H1 (cell line): ENCODE results near the gene GNG12. TPM values are rescaled to one million over a fixed set of nuclear protein-coding genes. Genes with fewer than 3 reads are reported as not detected.

ENCODE experiments used
- CTCF ChIA-PET: fragments of 300-600 bp; sonication (Branson Sonifier 250); formaldehyde crosslinking; loops from one replicate; lab custom pipeline; 2021; ENCODE audit not compliant: partially characterized antibody; lab: Charles Lee
- POLR2A ChIA-PET: fragments of 300-600 bp; sonication (Branson Sonifier 250); formaldehyde crosslinking; loops from one replicate; lab custom pipeline; 2021; ENCODE audit warnings: inconsistent platforms; ENCODE audit not compliant: partially characterized antibody; lab: Charles Lee
- DNase-seq, 2 experiments: peaks; one replicate each; pipeline versions ENCODE4 v3.0.0 to v3.0.0-alpha.2; 2010 to 2022; ENCODE audit warnings: low spot score in 2 of 2, low read depth in 1 of 2, mixed read lengths in 1 of 2
- FAIRE-seq: peaks from 2 replicates; lab custom pipeline; 2011; peaks lifted over from hg19 to GRCh38; lab: Jason Lieb, UNC
- H2AFZ ChIP-seq: 2 replicates; pipeline ENCODE4 v1.8.1; 2012; ENCODE audit warnings: low read length, inconsistent platforms
- H2AK5ac ChIP-seq: 2 replicates; pipeline ENCODE4 v1.6.1; 2013; ENCODE audit warnings: low read depth, low read length
- H2BK120ac ChIP-seq: replicated peaks from 2 replicates; pipeline ENCODE3; 2013; ENCODE audit warnings: low read depth, low read length, inconsistent platforms
- H2BK12ac ChIP-seq: 2 replicates; pipeline ENCODE4 v1.6.1; 2013; ENCODE audit warnings: low read depth, low read length
- H2BK15ac ChIP-seq: 2 replicates; pipeline ENCODE4 v1.6.1; 2013; ENCODE audit warnings: low read length
- H2BK20ac ChIP-seq: 2 replicates; pipeline ENCODE4 v1.6.1; 2013; ENCODE audit warnings: low read length
- H2BK5ac ChIP-seq: 2 replicates; pipeline ENCODE4 v1.6.1; 2013; ENCODE audit warnings: low read depth, low read length
- H3K14ac ChIP-seq: 2 replicates; pipeline ENCODE4 v1.6.1; 2013; ENCODE audit warnings: inconsistent platforms; ENCODE audit not compliant: insufficient read length
- H3K18ac ChIP-seq: 2 replicates; pipeline ENCODE4 v1.6.1; 2013; ENCODE audit warnings: low read length; ENCODE audit errors: extremely low read depth
- H3K23ac ChIP-seq: 2 replicates; pipeline ENCODE4 v1.6.1; 2013; ENCODE audit warnings: inconsistent platforms; ENCODE audit not compliant: insufficient read length
- H3K23me2 ChIP-seq: 2 replicates; pipeline ENCODE4 v1.6.1; 2013; ENCODE audit warnings: low read depth, low read length
- H3K27ac ChIP-seq: 2 replicates; pipeline ENCODE4 v1.6.1; 2011; ENCODE audit warnings: low read depth, low read length, inconsistent platforms
- H3K27me3 ChIP-seq, 4 experiments: replicated peaks in 1 of 4; 1 replicate in 1 of 4; 2 replicates in 3 of 4; pipeline versions ENCODE4 v1.6.1 to v1.8.1; 2011 to 2013; ENCODE audit warnings: low read length in 3 of 4, mild to moderate bottlenecking in 3 of 4, inconsistent platforms in 2 of 4, mixed read lengths in 2 of 4, moderate library complexity in 1 of 4; ENCODE audit not compliant: control insufficient read depth in 3 of 4, insufficient read depth in 3 of 4; ENCODE audit errors: extremely low read depth in 1 of 4
- H3K36me3 ChIP-seq, 4 experiments: 2 replicates each; pipeline versions ENCODE4 v1.6.1 to v1.8.1; 2011 to 2013; ENCODE audit warnings: mild to moderate bottlenecking in 4 of 4, low read length in 3 of 4, moderate library complexity in 2 of 4, control low read depth in 1 of 4, inconsistent platforms in 1 of 4; ENCODE audit not compliant: insufficient read depth in 4 of 4, control insufficient read depth in 2 of 4
- H3K4ac ChIP-seq: replicated peaks from 2 replicates; pipeline ENCODE3; 2013; ENCODE audit warnings: low read length, low read depth, mixed read lengths, inconsistent platforms; ENCODE audit not compliant: insufficient read length
- H3K4me1 ChIP-seq, 4 experiments: replicated peaks in 1 of 4; 1 replicate in 1 of 4; 2 replicates in 3 of 4; pipeline versions ENCODE4 v1.6.1 to v1.8.1; 2011 to 2013; ENCODE audit warnings: low read length in 3 of 4, inconsistent platforms in 2 of 4, mixed read lengths in 1 of 4; ENCODE audit not compliant: insufficient read depth in 4 of 4, control insufficient read depth in 3 of 4
- H3K4me2 ChIP-seq, 2 experiments: 2 replicates each; pipeline versions ENCODE4 v1.6.1 to v1.8.1; 2011 to 2013; ENCODE audit warnings: low read depth in 2 of 2, low read length in 2 of 2, control low read depth in 1 of 2, inconsistent platforms in 1 of 2, mild to moderate bottlenecking in 1 of 2; ENCODE audit not compliant: insufficient read depth in 1 of 2
- H3K4me3 ChIP-seq, 4 experiments: fragments of 200-600, 300-600 bp in 1 of 4; sonication (generic), shearing (Covaris generic), sonication (Bioruptor Twin) in 1 of 4; 2 replicates each; pipeline versions ENCODE4 v1.5.1 to v1.8.1; 2011 to 2016; ENCODE audit warnings: low read length in 4 of 4, low read depth in 3 of 4, control low read depth in 2 of 4, inconsistent platforms in 2 of 4, mild to moderate bottlenecking in 2 of 4, mixed read lengths in 1 of 4, moderate library complexity in 1 of 4; ENCODE audit not compliant: insufficient read depth in 2 of 4; ENCODE audit errors: extremely low read depth in 1 of 4
- H3K56ac ChIP-seq: replicated peaks from 2 replicates; pipeline ENCODE3; 2013; ENCODE audit warnings: low read depth, mild to moderate bottlenecking, mixed read lengths, low read length, inconsistent platforms; ENCODE audit not compliant: insufficient read length
- H3K79me1 ChIP-seq: 2 replicates; pipeline ENCODE4 v1.6.1; 2013; ENCODE audit warnings: low read depth, low read length, control low read depth
- H3K79me2 ChIP-seq, 2 experiments: 2 replicates each; pipeline versions ENCODE4 v1.6.1 to v1.8.1; 2012 to 2013; ENCODE audit warnings: low read length in 2 of 2, mild to moderate bottlenecking in 2 of 2, inconsistent platforms in 1 of 2; ENCODE audit not compliant: insufficient read depth in 2 of 2, control insufficient read depth in 1 of 2
- H3K9ac ChIP-seq, 4 experiments: replicated peaks in 1 of 4; 1 replicate in 1 of 4; 2 replicates in 3 of 4; pipeline versions ENCODE4 v1.6.1 to v1.8.1; 2011 to 2013; ENCODE audit warnings: low read depth in 3 of 4, low read length in 3 of 4, control low read depth in 2 of 4, mild to moderate bottlenecking in 2 of 4, moderate library complexity in 2 of 4, inconsistent platforms in 1 of 4; ENCODE audit errors: extremely low read depth in 1 of 4
- H3K9me3 ChIP-seq, 2 experiments: 2 replicates each; pipeline versions ENCODE4 v1.6.1 to v1.8.1; 2012 to 2013; ENCODE audit warnings: mild to moderate bottlenecking in 2 of 2, moderate library complexity in 2 of 2, control low read depth in 1 of 2, inconsistent platforms in 1 of 2, low read depth in 1 of 2, low read length in 1 of 2, mixed read lengths in 1 of 2; ENCODE audit not compliant: insufficient read depth in 2 of 2
- H4K20me1 ChIP-seq, 2 experiments: replicated peaks in 1 of 2; 2 replicates each; pipeline versions ENCODE3 to v1.8.1; 2011 to 2013; ENCODE audit warnings: inconsistent platforms in 2 of 2, low read length in 2 of 2, mild to moderate bottlenecking in 1 of 2; ENCODE audit not compliant: insufficient read depth in 2 of 2, control insufficient read depth in 1 of 2
- H4K5ac ChIP-seq: 2 replicates; pipeline ENCODE4 v1.6.1; 2013; ENCODE audit warnings: low read length, low read depth, mixed read lengths, inconsistent platforms; ENCODE audit not compliant: insufficient read length
- H4K8ac ChIP-seq: 2 replicates; pipeline ENCODE4 v1.8.0; 2013; ENCODE audit warnings: mild to moderate bottlenecking, moderate library complexity, low read length, inconsistent platforms; ENCODE audit not compliant: insufficient read depth; ENCODE audit errors: extremely low read depth
- H4K91ac ChIP-seq: replicated peaks from 2 replicates; pipeline ENCODE3; 2013; ENCODE audit warnings: low read length, mixed read lengths, inconsistent platforms; ENCODE audit not compliant: insufficient read length
- CTBP2 ChIP-seq: IDR thresholded peaks from 2 replicates; pipeline ENCODE4 v1.7.0; 2011; ENCODE audit warnings: borderline replicate concordance, mild to moderate bottlenecking, moderate library complexity, mixed read lengths, low read length; ENCODE audit not compliant: insufficient read depth, insufficient read length
- EGR1 ChIP-seq: IDR thresholded peaks from 2 replicates; pipeline ENCODE4 v1.6.1; 2011; ENCODE audit warnings: low read depth, low read length, borderline replicate concordance
- EP300 ChIP-seq, 2 experiments: IDR thresholded peaks; 1 replicate in 1 of 2; 2 replicates in 1 of 2; pipeline ENCODE4 v1.6.1; 2011 to 2012; ENCODE audit warnings: low read depth in 2 of 2, low read length in 2 of 2, mild to moderate bottlenecking in 2 of 2, borderline replicate concordance in 1 of 2, inconsistent platforms in 1 of 2, moderate library complexity in 1 of 2
- FOSL1 ChIP-seq: IDR thresholded peaks from 2 replicates; pipeline ENCODE4 v1.6.1; 2011; ENCODE audit warnings: mild to moderate bottlenecking, low read depth, low read length, moderate library complexity; ENCODE audit not compliant: insufficient read depth
- KDM4A ChIP-seq: IDR thresholded peaks from one replicate; pipeline ENCODE4 v1.7.1; 2012; ENCODE audit warnings: low read depth, mild to moderate bottlenecking, moderate library complexity, low read length, inconsistent platforms; ENCODE audit not compliant: severe bottlenecking
- PHF8 ChIP-seq: fragments of 200-600 bp; sonication (generic); conservative IDR thresholded peaks from 2 replicates; pipeline ENCODE4 v1.7.1; 2012; ENCODE audit warnings: low read depth, mild to moderate bottlenecking, inconsistent platforms, low read length, moderate library complexity
- POLR2A ChIP-seq, 2 experiments: IDR thresholded peaks; 1 replicate in 1 of 2; 2 replicates in 1 of 2; pipeline ENCODE4 v1.6.1; 2011; ENCODE audit warnings: low read depth in 2 of 2, low read length in 2 of 2, mild to moderate bottlenecking in 2 of 2; ENCODE audit errors: control extremely low read depth in 1 of 2
- RNF2 ChIP-seq: fragments of 200-900, 300-1000 bp; sonication (generic); IDR thresholded peaks from 2 replicates; pipeline ENCODE4 v1.7.1; 2016; ENCODE audit warnings: borderline replicate concordance, low read depth, mild to moderate bottlenecking, antibody characterized with exemption, low read length; ENCODE audit not compliant: poor library complexity, severe bottlenecking; ENCODE audit errors: missing control alignments
- TAF7 ChIP-seq: optimal IDR thresholded peaks from 2 replicates; pipeline ENCODE3; 2011; ENCODE audit warnings: low read depth, mild to moderate bottlenecking, inconsistent platforms, low read length, moderate library complexity, borderline replicate concordance
- YY1 ChIP-seq: IDR thresholded peaks from 2 replicates; pipeline ENCODE4 v1.6.1; 2011; ENCODE audit warnings: low read depth, mild to moderate bottlenecking, low read length
- WGBS, 2 experiments: shearing (Covaris generic) in 1 of 2; methylation state at CpG; one replicate each; pipeline versions ENCODE4 v1.1.6 to v1.1.7; 2013 to 2015; ENCODE audit warnings: low lambda C conversion rate in 2 of 2, mixed read lengths in 2 of 2, inconsistent platforms in 1 of 2, low coverage in 1 of 2, missing lambda C conversion rate in 1 of 2; ENCODE audit not compliant: insufficient replicate concordance in 2 of 2, insufficient coverage in 1 of 2, insufficient read length in 1 of 2; ENCODE audit errors: extremely low coverage in 1 of 2, missing lambda C conversion rate in 1 of 2; 5-methylcytosine and 5-hydroxymethylcytosine counted together
- polyA plus RNA-seq, 7 experiments: library from polyadenylated mRNA; depleted of rRNA in 3 of 7; stranded (reverse) in 5 of 7; unstranded in 2 of 7; fragments of >200 nt in 5 of 7; fragments of 200-250 nt in 2 of 7; gene quantifications; 1 replicate in 5 of 7; 2 replicates in 1 of 7; 4 replicates in 1 of 7; pipeline versions ENCODE4 v1.2.1 to v1.2.3, GENCODE V29; 2011 to 2013; ENCODE audit warnings: missing spikeins in 2 of 7, mixed read lengths in 2 of 7
- total RNA-seq: library from RNA; stranded (reverse); fragmentation: NEBNext Ultra II Directional; extraction: Animal tissue kit (Norgen Biotek cat#: 25700); gene quantifications from 2 replicates; pipeline ENCODE4 v1.2.1, GENCODE V29; 2021

Gene GNG12
- total and polyA plus RNA-seq, 2 of the 8 experiments (the other 6 are each of a cell fraction or from before 2014, with no cell fraction given), result 11.4 to 35.8 TPM

DNA sequence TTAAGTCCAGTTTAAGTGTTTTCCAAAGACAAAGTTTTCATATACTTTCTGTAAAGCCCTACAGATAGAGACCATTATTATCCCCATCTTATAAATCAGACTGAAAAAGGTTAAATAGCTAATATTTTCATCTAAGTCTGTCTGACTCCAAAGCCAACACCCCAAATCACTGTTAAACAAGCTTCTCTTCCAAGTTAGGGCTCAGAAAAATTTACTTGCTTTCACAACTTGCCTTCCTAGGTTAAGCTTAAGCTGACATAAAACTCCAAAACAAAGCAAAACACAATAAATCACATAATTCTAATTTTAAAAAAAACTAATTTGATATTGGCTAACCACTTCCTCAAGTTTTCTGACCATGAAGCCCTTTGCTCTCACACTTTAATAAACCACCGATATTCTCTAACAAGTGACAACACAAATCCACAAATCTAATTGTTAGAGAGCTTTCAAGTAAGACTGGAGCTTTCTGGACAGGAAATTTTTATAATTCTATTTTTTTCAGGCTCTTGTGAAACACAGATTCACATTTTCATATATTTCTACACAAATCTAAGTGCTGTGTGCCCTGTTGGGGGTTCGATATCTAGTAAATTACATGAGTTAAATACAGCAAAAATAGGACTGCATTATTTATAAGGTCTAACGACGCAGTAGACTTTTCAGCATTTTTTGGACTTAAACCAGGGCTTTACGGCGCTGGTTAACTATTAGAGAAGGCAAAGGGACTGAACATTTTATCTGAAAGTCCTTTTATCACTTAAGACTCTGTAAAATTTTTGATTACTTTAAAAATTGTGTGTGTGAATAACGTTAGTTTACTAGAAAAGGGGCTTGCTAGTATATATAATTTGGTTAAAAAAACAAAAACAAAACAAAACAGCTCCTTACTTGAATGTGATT is 2.1 kb downstream of the GNG12 start:
- no peak overlapping the region for H3K14ac ChIP-seq
- H3K4me2 ChIP-seq, result peak overlapping the region; percentile 99
- no peak overlapping the region for H2BK12ac ChIP-seq
- no peaks in the 10 kb centered on the region; the same call in 1 of the 2 replicates for H3K79me1 ChIP-seq
- FAIRE-seq (no peak), DNase-seq (no peak)
- no peaks in the 10 kb centered on the region for H4K20me1 ChIP-seq
- no peaks in the 10 kb centered on the region for H3K9me3 ChIP-seq
- no peak overlapping the region for H2BK5ac ChIP-seq
- 53% methylated on average over 7 of the region's 7 CpGs; no CpG with 5 or more reads in 1 of the 2 experiments for WGBS, 2 experiments
- no peak overlapping the region for H3K27ac ChIP-seq
- H2BK120ac ChIP-seq, result no peak overlapping the region
- no peak overlapping the region for H3K18ac ChIP-seq
- peaks cover 0 to 11% of the 10 kb centered on the region in 2 experiments; a peak in 2 of 4 replicates for H3K79me2 ChIP-seq
- H3K23me2 ChIP-seq, result peaks cover 7% of the 10 kb centered on the region
- ChIA-PET CTCF (interaction anchor here (0.7 to 3.9 kb wide), 13 partner anchors 11 to 490 kb away, joined by 3 to 29 read pairs (median 4); no protein-coding TSS in a partner anchor), POLR2A (interaction anchor here (1.2 to 2.0 kb wide), 7 partner anchors 8 to 63 kb away, joined by 3 to 6 read pairs (median 4); no protein-coding TSS in a partner anchor)
- H3K4me3 ChIP-seq, result peak overlapping the region; percentile 80 to 94 (median 85)
- H2AFZ ChIP-seq, result no peak overlapping the region
- H4K8ac ChIP-seq, result no peak overlapping the region
- no peak overlapping the region for H4K91ac ChIP-seq
- H3K27me3 ChIP-seq, result peaks cover 3 to 22% (median 17%) of the 10 kb centered on the region in 4 experiments; a peak in 6 of 7 replicates
- H3K4ac ChIP-seq, result no peak overlapping the region
- H3K9ac ChIP-seq, result no peak overlapping the region; a peak in 1 of 7 replicates
- H3K36me3 ChIP-seq, result no peaks in the 10 kb centered on the region
- H2BK20ac ChIP-seq, result no peak overlapping the region
- no peak overlapping the region for H3K23ac ChIP-seq
- H2AK5ac ChIP-seq, result no peak overlapping the region
- peaks cover 0 to 8% (median 0%) of the 10 kb centered on the region in 4 experiments; a peak in 3 of 7 replicates for H3K4me1 ChIP-seq
- H2BK15ac ChIP-seq, result no peak overlapping the region
- no peak overlapping the region for H3K56ac ChIP-seq
- H4K5ac ChIP-seq, result no peak overlapping the region
- TF ChIP-seq CTBP2 (no peak), KDM4A (no peak), POLR2A (IDR thresholded peaks at IDR 0.05; ENCODE audit: control extremely low read depth in 1 of 2, low read depth in 2 of 2, low read length in 2 of 2) (no peak), PHF8 (no peak), FOSL1 (no peak), TAF7 (no peak), EGR1 (no peak), EP300 (IDR thresholded peaks at IDR 0.05; ENCODE audit: borderline replicate concordance in 1 of 2, low read depth in 2 of 2, low read length in 2 of 2) (no peak), YY1 (no peak), RNF2 (no peak)
